ENCODE results near the gene FNDC8. TPM values are rescaled to one million over a fixed set of nuclear protein-coding genes. Genes with fewer than 3 reads are reported as not detected.

FNDC8 gene
- polyA plus RNA-seq, 1 of the 3 experiments (the other 2 are of a cell fraction), result not detected

DNA sequence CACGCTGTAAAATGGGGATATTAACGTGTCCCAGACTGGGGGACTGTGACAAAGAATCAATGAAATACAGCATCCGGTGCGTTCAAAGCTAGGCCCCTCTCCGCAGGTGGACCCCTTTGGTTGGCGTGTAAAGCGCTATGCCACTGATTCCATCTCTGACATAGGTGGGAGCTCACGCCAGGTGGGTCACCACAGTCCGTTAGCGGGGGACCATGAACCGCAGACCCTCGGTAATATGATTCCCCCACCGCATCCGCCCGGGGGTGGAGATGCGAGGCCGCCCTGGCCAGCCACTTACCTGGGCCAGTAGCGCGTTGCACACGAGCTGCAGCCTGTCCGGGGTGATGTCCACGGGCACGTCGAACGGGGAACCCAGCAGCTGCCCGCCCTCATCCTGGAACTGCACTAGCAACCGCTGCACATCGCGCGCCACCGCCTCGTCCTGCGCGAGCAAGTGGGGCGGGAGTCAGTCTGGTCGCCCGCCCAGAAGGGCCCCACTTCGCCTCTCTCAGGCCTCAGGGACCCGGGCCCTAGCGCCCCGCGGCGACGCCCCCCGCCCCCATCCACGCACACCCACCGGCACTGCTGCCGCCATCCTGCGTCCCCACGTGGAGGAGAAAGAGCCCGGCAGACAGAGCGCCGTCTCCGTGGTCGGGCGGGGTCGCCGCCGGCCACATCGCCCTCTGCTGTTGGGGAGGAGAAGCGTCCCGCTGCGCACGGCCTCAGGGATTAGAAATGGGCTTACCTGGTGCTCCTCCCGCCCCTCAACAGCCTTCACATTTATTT lies 20.5 kb downstream of the FNDC8 start, which contains the start of gene NLE1 (continued):
- TF ChIP-seq, protein P1, sequence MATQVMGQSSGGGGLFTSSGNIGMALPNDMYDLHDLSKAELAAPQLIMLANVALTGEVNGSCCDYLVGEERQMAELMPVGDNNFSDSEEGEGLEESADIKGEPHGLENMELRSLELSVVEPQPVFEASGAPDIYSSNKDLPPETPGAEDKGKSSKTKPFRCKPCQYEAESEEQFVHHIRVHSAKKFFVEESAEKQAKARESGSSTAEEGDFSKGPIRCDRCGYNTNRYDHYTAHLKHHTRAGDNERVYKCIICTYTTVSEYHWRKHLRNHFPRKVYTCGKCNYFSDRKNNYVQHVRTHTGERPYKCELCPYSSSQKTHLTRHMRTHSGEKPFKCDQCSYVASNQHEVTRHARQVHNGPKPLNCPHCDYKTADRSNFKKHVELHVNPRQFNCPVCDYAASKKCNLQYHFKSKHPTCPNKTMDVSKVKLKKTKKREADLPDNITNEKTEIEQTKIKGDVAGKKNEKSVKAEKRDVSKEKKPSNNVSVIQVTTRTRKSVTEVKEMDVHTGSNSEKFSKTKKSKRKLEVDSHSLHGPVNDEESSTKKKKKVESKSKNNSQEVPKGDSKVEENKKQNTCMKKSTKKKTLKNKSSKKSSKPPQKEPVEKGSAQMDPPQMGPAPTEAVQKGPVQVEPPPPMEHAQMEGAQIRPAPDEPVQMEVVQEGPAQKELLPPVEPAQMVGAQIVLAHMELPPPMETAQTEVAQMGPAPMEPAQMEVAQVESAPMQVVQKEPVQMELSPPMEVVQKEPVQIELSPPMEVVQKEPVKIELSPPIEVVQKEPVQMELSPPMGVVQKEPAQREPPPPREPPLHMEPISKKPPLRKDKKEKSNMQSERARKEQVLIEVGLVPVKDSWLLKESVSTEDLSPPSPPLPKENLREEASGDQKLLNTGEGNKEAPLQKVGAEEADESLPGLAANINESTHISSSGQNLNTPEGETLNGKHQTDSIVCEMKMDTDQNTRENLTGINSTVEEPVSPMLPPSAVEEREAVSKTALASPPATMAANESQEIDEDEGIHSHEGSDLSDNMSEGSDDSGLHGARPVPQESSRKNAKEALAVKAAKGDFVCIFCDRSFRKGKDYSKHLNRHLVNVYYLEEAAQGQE (IDR thresholded peaks at IDR 0.05; ENCODE audit: low read depth, low read length), result peak; percentile 70
- TF ChIP-seq YY1 (IDR thresholded peaks at IDR 0.05; ENCODE audit: low read depth) (peak; percentile 88), MEF2A (IDR thresholded peaks at IDR 0.05; ENCODE audit: borderline replicate concordance, low read depth) (no peak), CHD2 (IDR thresholded peaks at IDR 0.05; ENCODE audit: low read length, partially characterized antibody) (peak; percentile 91), SIN3A (IDR thresholded peaks at IDR 0.05; ENCODE audit: borderline replicate concordance, low read depth, low read length) (peak; percentile 99), EP300 (IDR thresholded peaks at IDR 0.05; ENCODE audit: borderline replicate concordance in 1 of 2, low read depth in 1 of 2, low read length in 1 of 2) (peak; percentile 14 to 24; a peak in 1 of 4 replicates), NRF1 (IDR thresholded peaks at IDR 0.05; ENCODE audit: low read depth, low read length) (no peak), RCOR1 (IDR thresholded peaks at IDR 0.05; ENCODE audit: low read length) (peak; percentile 51), SMC3 (IDR thresholded peaks at IDR 0.05; ENCODE audit: low read depth, low read length) (peak; percentile 33; the same call in 1 of the 2 replicates), FOXM1 (IDR thresholded peaks at IDR 0.05; ENCODE audit: low read depth) (no peak)
- TF ChIP-seq, protein P2, sequence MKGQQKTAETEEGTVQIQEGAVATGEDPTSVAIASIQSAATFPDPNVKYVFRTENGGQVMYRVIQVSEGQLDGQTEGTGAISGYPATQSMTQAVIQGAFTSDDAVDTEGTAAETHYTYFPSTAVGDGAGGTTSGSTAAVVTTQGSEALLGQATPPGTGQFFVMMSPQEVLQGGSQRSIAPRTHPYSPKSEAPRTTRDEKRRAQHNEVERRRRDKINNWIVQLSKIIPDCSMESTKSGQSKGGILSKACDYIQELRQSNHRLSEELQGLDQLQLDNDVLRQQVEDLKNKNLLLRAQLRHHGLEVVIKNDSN (IDR thresholded peaks at IDR 0.05; ENCODE audit: borderline replicate concordance, low read depth), result peak; percentile 85

DNA sequence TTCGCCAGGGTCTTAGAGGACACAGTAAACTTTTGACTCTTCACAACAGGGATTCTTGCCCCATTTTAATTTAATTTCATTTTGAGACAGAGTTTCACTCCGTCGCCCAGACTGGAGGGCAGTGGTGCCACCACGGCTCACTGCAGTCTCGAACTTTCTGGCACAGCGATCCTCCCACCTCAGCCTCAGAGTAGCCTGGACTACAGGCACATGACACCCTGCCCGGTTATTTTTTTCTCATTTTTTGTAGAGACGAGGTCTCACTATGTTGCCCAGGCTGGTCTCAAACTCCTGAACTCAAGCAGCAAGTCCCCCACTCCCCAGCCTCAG lies 21.0 kb downstream of the FNDC8 start:
- peaks cover 13 to 19% of the 10 kb centered on the region in 2 experiments for H3K36me3 ChIP-seq (replicated peaks in 1 of 2; ENCODE audit: control insufficient read depth in 1 of 2, insufficient read depth in 2 of 2, low read length in 1 of 2)
- H3K27ac ChIP-seq (ENCODE audit: low read depth in 2 of 2, low read length in 1 of 2), result no peak overlapping the region
- H3K4me3 ChIP-seq (ENCODE audit: low read depth in 2 of 2, low read length in 1 of 2), result peak overlapping the region in 1 of 2 experiments; percentile 99; a peak in 1 of 4 replicates
- POLR2A ChIA-PET, result interaction anchor here (1.0 to 1.1 kb wide), 2 partner anchors 11 to 23 kb away, joined by 3 to 5 read pairs; partner anchors contain the start of gene RAD51D
- H3K79me2 ChIP-seq (ENCODE audit: insufficient read depth), result peaks cover 29% of the 10 kb centered on the region
- 0 out of 2 replicates have a peak overlapping the region, but pooled peaks have one; percentile 4 for H2AFZ ChIP-seq (ENCODE audit: low read depth)
- WGBS (ENCODE audit: low lambda C conversion rate), result 26% methylated on average over 8 of the region's 8 CpGs
- H3K9me2 ChIP-seq, result no peaks in the 10 kb centered on the region
- no peak overlapping the region for H3K9ac ChIP-seq
- H3F3A ChIP-seq (replicated peaks; ENCODE audit: insufficient read depth), result no peaks in the 10 kb centered on the region
- no peaks in the 10 kb centered on the region for H4K20me1 ChIP-seq (ENCODE audit: insufficient read depth)
- peaks cover 4% of the 10 kb centered on the region; the same call in 1 of the 2 replicates for H3K27me3 ChIP-seq (ENCODE audit: insufficient read depth)
- TF ChIP-seq MXI1 (IDR thresholded peaks at IDR 0.05; ENCODE audit: low read depth, low read length), result no peak
- TF ChIP-seq POLR2AphosphoS5 (IDR thresholded peaks at IDR 0.05; ENCODE audit: low read depth, low read length), result no peak
- TF ChIP-seq, protein P3, sequence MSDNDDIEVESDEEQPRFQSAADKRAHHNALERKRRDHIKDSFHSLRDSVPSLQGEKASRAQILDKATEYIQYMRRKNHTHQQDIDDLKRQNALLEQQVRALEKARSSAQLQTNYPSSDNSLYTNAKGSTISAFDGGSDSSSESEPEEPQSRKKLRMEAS (IDR thresholded peaks at IDR 0.05; ENCODE audit: low read depth), result no peak
- TF ChIP-seq JUND (IDR thresholded peaks at IDR 0.05), result no peak
- TF ChIP-seq GABPA (IDR thresholded peaks at IDR 0.05; ENCODE audit: low read depth), result no peak
- no peak for TF ChIP-seq EZH2phosphoT487 (IDR thresholded peaks at IDR 0.05; ENCODE audit: borderline replicate concordance, low read depth)
- TF ChIP-seq FOXJ3 (CRISPR knock-in tag; IDR thresholded peaks at IDR 0.05), result no peak
- TF ChIP-seq FOXM1 (IDR thresholded peaks at IDR 0.05; ENCODE audit: low read depth), result no peak
- TF ChIP-seq YY1 (IDR thresholded peaks at IDR 0.05; ENCODE audit: low read depth), result no peak
- TF ChIP-seq, protein P4, sequence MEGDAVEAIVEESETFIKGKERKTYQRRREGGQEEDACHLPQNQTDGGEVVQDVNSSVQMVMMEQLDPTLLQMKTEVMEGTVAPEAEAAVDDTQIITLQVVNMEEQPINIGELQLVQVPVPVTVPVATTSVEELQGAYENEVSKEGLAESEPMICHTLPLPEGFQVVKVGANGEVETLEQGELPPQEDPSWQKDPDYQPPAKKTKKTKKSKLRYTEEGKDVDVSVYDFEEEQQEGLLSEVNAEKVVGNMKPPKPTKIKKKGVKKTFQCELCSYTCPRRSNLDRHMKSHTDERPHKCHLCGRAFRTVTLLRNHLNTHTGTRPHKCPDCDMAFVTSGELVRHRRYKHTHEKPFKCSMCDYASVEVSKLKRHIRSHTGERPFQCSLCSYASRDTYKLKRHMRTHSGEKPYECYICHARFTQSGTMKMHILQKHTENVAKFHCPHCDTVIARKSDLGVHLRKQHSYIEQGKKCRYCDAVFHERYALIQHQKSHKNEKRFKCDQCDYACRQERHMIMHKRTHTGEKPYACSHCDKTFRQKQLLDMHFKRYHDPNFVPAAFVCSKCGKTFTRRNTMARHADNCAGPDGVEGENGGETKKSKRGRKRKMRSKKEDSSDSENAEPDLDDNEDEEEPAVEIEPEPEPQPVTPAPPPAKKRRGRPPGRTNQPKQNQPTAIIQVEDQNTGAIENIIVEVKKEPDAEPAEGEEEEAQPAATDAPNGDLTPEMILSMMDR (IDR thresholded peaks at IDR 0.05), result no peak
- no peak for TF ChIP-seq ELF1 (IDR thresholded peaks at IDR 0.05)
- no peak for TF ChIP-seq TEAD4 (IDR thresholded peaks at IDR 0.05; ENCODE audit: borderline replicate concordance, insufficient read depth)
- TF ChIP-seq RXRA (IDR thresholded peaks at IDR 0.05; ENCODE audit: borderline replicate concordance, low read depth), result no peak
- TF ChIP-seq SMC3 (IDR thresholded peaks at IDR 0.05; ENCODE audit: low read depth, low read length), result no peak
- TF ChIP-seq TCF12 (IDR thresholded peaks at IDR 0.05), result no peak
- CTCF ChIA-PET, result interaction anchor here (1.0 to 3.4 kb wide), 3 partner anchors 10 to 14 kb away, joined by 3 to 11 read pairs (median 6); no protein-coding TSS in a partner anchor
- peaks cover 0 to 3% of the 10 kb centered on the region in 2 experiments; a peak in 1 of 4 replicates for H3K4me1 ChIP-seq (ENCODE audit: control insufficient read depth in 1 of 2, insufficient read depth in 2 of 2, low read depth in 1 of 2, low read length in 1 of 2)
- no peaks in the 10 kb centered on the region for H3K9me3 ChIP-seq
- no peak for DNase-seq
- peak overlapping the region; percentile 98; the same call in 1 of the 2 replicates for H3K4me2 ChIP-seq
